Hematopoietic multipotent progenitor cell treated with erythropoietin and hydrocortisone succinate and interleukin-3 and kit ligand, for 6 days (in vitro differentiated cells): ENCODE data around the gene F8A2.
A peak's percentile ranks its signal among the peaks of the same experiment; 100 is the strongest.
"Not testable (repeated sequence)": the region's sequence is repeated elsewhere in the genome, so short reads cannot be mapped to it uniquely, and the experiment has no call there.

Experiments
- DNase-seq: peaks from one replicate; pipeline ENCODE4 v3.0.0-alpha.2; 2015

F8A2 gene

GRCh38 chrX:155381843-155382528 is at the start of gene F8A2:
Gene F8A2, plus strand, starts transcription at chrX:155382095. Its CDS starts 20 bp downstream, at chrX:155382115.
- not testable (repeated sequence) for DNase-seq

GRCh38 chrX:155333544-155334100 is 48.3 kb upstream of the F8A2 start:
- DNase-seq, result peak; percentile 7

- peak; percentile 95 for DNase-seq
Measured at GRCh38 chrX:155334486-155335336, 47.2 kb upstream of the F8A2 start, which contains the start of gene CLIC2. Gene CLIC2, minus strand, starts transcription at chrX:155334614. Its CDS starts 187 bp downstream, at chrX:155334427.

GRCh38 chrX:155335337-155335712 is 46.6 kb upstream of the F8A2 start:
- not testable (repeated sequence) for DNase-seq

- not testable (repeated sequence) for DNase-seq
Measured at GRCh38 chrX:155345689-155346088, 36.2 kb upstream of the F8A2 start.

- not testable (repeated sequence) for DNase-seq
Measured at GRCh38 chrX:155349448-155349847, 32.4 kb upstream of the F8A2 start.

- DNase-seq, result not testable (repeated sequence)
Measured at GRCh38 chrX:155363712-155364111, 18.2 kb upstream of the F8A2 start.

- not testable (repeated sequence) for DNase-seq
Measured at GRCh38 chrX:155373777-155374458, 8.0 kb upstream of the F8A2 start.

- DNase-seq, result not testable (repeated sequence)
Measured at GRCh38 chrX:155379802-155380201, 2.1 kb upstream of the F8A2 start.

- DNase-seq, result not testable (repeated sequence)
Measured at GRCh38 chrX:155382529-155382967, 653 bp downstream of the F8A2 start.

GRCh38 chrX:155389634-155390033 is 7.7 kb downstream of the F8A2 start:
- no peak for DNase-seq

- DNase-seq, result not testable (repeated sequence)
Measured at GRCh38 chrX:155394747-155395276, 12.9 kb downstream of the F8A2 start.

GRCh38 chrX:155406429-155406828 is 24.5 kb downstream of the F8A2 start:
- no peak for DNase-seq

- DNase-seq, result no peak
Measured at GRCh38 chrX:155417769-155418168, 35.9 kb downstream of the F8A2 start.
